Posterior cingulate gyrus (tissue), 11 donors: Measurements from ENCODE around the gene USP47.

Experiments
- DNase-seq, 10 donors: peaks; one replicate each; pipeline versions ENCODE4 v3.0.0 to v3.0.0-alpha.2; 2020 to 2021; ENCODE audit warnings: mixed read lengths in 3 of 10
- intact Hi-C: fragments of 100-400 bp; cut with DNase I; formaldehyde crosslinking; loops from one replicate; pipeline ENCODE4 v1.15.1; 2023

Gene USP47

DNA sequence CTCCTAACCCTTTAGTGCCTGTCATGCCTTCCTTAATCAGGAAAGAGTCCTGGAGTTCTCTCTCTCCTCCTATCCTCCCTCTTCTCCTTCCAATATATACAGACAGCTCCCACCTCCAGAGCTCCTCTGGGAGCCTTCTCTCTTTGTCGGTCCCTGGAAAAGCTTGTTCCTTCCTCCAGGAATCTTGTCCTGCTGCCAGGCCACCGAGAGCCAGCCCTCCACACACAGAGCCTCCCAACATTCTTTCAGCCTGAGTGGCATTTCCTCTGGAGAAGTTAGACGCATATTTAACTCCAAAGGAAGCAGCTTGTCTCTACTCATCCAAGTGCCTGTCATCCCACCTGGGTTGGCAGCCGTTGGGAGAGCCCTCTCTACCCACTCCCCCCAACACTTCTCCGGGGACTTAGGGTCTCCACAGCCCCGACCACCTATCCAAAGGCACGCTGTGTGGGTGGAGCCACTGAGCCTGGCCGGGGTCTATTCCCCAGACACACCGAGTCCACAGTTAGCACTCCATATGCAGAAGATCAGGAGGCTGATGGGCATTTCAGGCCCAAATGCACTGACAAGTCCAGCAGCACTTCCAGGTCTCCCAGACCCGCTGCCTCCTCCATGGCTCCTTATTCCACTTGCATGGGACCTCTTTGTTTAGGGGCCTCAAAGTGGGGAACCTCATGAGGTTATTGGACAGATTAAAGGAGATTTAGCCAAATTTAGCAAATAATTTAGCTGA is 135.6 kb downstream of the USP47 start:
- DNase-seq, result peak in 3 of 10 donors; percentile 61 to 89 (median 86)
- intact Hi-C loops, result loop anchor here (10.0 kb wide), 1 partner anchor 67 kb away; no protein-coding TSS in a partner anchor

- intact Hi-C loops, result loop anchor here (10.0 kb wide), 1 partner anchor 67 kb away; no protein-coding TSS in a partner anchor
- peak in 1 of 10 donors; percentile 47 for DNase-seq
Observed at GRCh38 chr11:11978098-11978637, 136.4 kb downstream of the USP47 start.

DNA sequence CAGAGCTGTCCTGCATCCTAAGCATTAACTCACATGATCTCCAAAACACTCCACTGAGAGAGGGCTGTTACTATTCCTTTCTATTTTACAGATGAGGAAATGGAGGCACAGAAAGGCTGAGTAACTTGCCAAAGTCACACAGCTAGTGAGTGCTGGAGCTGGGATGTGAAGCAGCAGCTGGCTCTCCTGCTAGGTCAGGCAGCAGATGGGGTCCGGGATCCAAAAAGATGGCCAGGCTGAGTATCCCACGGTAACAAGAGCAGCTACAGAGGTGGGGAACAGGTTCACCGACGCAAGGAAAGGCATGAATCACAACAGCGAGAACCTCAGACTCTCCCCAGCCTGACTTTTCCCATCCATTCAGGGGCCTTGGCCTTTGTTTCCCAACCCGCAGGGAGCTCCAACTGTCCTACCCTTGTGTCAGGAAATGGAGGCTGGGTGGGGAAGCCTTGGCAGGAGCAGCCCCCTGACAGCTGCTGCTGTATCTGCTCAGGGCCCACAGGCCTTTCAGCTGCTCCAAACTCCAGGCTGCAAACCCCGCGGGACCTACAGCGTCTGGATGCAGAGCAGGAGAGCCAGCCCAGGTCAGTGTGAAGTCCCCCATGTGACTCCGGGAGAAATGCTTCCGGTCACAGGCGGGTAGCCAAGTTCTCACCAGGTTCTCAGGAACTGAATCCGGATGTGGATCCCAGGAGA is 137.2 kb downstream of the USP47 start:
- DNase-seq, result peak in 1 of 10 donors; percentile 86
- intact Hi-C loops, result loop anchor here (10.0 kb wide), 1 partner anchor 66 kb away; no protein-coding TSS in a partner anchor

- intact Hi-C loops, result loop anchor here (10.0 kb wide), 1 partner anchor 65 kb away; no protein-coding TSS in a partner anchor
- DNase-seq, result peak in 1 of 10 donors; percentile 78
Observed at GRCh38 chr11:11979488-11980117, 137.8 kb downstream of the USP47 start.

DNA sequence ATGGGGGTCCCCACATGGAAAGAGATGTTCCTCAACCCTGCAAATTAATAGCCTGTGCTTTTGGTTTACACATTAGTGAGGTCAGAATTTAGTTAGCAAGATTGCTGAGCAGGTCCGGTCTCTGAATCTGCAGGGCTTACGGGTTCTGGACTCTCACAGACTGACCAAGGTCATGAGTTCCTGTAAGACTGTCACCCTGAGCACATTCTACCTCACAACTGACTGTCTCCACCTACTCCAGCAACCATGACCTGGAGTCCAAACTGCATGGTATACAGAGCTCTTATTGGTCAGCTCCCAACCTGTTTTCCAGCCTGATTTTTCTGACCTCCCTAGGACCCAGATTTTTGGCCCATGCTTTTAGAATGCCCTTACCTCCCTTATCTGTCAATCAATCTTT is 138.4 kb downstream of the USP47 start:
- DNase-seq, result no peak
- intact Hi-C loops, result no loop called here

DNA sequence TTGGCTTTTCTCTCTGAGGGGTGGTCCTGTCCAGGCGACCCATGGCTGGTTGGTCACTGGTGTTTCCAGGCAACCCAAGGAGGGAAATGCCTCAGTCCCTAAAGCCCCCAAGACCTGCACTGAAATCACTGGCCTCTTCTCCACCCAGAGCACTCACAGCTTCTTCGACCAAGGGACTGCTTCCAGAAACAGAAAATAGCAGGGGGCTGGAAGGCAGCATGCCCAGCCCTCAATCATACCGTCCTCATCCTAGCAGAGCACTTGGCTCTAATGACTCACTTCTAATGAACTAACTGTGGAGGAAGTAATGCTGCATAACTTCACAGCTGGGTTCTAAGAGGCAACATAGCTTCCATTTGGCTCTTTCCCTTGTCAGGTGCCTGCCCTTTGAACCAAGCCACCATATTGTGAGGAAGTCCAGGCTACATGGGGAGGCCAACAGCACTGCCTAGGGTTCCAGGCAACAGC is 139.1 kb downstream of the USP47 start:
- DNase-seq, result peak in 1 of 10 donors; percentile 37
- intact Hi-C loops, result no loop called here

GRCh38 chr11:11981364-11981763 is 139.6 kb downstream of the USP47 start:
- intact Hi-C loops, result no loop called here
- peak in 1 of 10 donors; percentile 82 for DNase-seq

DNA sequence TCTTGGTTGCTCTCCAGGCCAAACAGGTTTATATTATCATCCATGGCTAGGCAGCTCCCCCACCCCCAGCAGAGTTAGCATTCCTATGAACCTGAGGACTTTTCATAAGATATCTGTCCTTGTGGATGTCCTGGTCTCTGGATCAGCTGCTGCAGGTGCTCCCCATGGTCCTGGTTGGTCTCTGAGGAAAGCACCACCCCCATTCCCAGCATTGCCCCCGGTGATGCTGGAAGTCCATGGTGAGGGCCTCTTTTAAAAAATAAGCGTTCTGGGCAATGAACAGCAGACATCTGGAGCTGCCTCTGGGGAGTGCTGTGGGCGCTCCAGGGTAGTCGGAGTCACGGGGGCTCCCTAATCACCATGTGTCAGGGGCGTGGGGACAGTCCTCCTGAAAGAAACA is 140.1 kb downstream of the USP47 start:
- DNase-seq, result peak in 1 of 10 donors; percentile 53
- intact Hi-C loops, result no loop called here

- intact Hi-C loops, result no loop called here
- peak in 1 of 10 donors; percentile 67 for DNase-seq
Observed at GRCh38 chr11:11982461-11982860, 140.7 kb downstream of the USP47 start.

GRCh38 chr11:11982975-11983374 is 141.2 kb downstream of the USP47 start:
- DNase-seq, result peak in 1 of 10 donors; percentile 30
- intact Hi-C loops, result no loop called here

- peak in 1 of 10 donors; percentile 41 for DNase-seq
- intact Hi-C loops, result no loop called here
Observed at GRCh38 chr11:11983427-11983826, 141.7 kb downstream of the USP47 start.

DNA sequence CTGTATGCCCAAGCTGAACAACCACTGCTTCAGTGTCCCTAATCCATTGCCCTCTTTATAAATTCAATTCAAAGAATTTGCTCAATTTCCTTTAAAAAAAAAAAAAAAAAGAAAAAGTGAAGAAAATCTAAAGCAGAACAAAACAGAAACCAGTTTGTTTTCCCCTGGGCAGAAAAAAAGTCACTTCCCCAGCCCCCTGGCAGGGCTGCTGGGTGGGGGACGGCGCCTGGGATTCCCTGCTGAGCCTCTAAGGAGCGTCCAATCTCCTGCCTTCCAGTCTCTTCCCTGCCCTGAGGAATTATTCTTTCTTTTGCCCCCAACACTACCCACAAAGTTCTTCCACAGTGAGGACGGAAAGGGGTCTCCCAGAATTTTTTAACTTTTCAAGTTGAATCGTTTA is 142.8 kb downstream of the USP47 start:
- DNase-seq, result peak in 1 of 10 donors; percentile 43
- intact Hi-C loops, result no loop called here

GRCh38 chr11:11985016-11985715 is 143.4 kb downstream of the USP47 start:
- intact Hi-C loops, result no loop called here
- DNase-seq, result peak in 1 of 10 donors; percentile 60

- intact Hi-C loops, result no loop called here
- DNase-seq, result peak in 1 of 10 donors; percentile 30
Observed at GRCh38 chr11:11985954-11986949, 144.5 kb downstream of the USP47 start.

GRCh38 chr11:11987503-11988022 is 145.8 kb downstream of the USP47 start:
- intact Hi-C loops, result no loop called here

GRCh38 chr11:11988099-11988651 is 146.4 kb downstream of the USP47 start:
- intact Hi-C loops, result no loop called here
- DNase-seq, result peak in 1 of 10 donors; percentile 40

More at GRCh38 chr11:11987503-11988022, 145.8 kb downstream of the USP47 start:
- DNase-seq, result no peak

DNA sequence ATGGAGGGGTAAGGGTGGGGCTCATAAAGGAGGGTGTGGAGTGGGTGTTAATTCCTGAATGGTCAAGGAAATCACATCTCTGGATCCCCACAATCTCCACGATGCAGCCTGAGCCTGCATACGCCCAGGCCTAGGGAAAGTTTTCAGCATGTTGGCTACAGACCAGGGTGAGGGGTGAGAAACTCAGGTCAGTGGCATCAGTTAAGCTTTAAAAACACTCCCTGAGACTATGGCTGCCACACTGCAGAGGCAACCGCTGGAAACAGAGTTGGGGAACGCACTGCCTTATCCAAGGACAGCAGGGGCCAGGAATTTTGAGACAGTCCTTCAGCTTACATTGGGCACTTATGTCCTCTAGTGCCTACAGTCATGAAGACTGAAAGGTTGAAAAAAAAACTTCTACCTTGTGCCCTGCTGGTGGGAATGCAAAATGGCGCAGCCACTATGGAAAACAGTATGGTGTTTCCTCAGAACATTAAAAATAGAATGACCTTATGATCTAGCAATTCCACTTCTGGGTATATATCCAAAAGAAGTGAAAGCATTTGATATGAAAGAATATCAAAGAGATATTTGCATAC is 147.0 kb downstream of the USP47 start:
- DNase-seq, result no peak
- intact Hi-C loops, result no loop called here
